C1 segment of cervical spinal cord (tissue), 14 donors: ENCODE data around the gene CACNA1G.

Experiments
- DNase-seq, 14 donors: peaks; one replicate each; lab custom pipeline; 2025; lab: John Stamatoyannopoulos, UW

The CACNA1G gene

DNA sequence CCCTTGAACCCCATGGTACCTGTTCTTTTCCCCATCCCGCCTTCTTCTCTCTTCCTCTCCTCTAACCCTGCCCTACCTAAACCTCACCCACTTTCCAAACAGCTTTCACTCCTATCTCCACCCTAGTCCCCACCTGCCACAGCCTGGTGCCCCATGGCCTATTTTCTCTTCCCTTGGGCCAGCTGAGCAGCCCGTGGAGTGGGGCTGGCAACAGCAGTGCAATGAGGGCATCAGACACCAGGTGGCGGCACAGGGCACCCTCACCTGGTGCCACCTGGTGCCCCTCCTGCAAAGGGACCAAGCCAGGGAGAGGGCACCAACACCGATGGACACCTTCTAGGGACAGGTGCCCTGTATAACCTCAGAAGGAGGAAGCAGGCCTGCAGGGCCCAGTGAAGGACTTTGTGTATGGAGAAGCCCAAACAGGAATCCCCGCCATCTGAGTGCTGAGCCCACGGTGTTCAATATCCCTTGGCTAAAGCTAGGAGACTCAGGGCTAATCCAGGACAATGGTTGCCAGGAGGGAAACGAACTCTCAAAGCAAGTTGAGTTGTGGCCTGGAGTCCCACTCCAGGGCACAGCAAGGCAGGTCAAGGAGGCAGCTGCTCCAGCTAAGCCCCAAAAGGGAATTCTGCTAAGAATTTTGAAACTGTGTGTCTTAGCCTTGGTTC, 70.1 kb downstream of the CACNA1G start:
- DNase-seq = peak in 2 of 14 donors; percentile 9 to 50

DNA sequence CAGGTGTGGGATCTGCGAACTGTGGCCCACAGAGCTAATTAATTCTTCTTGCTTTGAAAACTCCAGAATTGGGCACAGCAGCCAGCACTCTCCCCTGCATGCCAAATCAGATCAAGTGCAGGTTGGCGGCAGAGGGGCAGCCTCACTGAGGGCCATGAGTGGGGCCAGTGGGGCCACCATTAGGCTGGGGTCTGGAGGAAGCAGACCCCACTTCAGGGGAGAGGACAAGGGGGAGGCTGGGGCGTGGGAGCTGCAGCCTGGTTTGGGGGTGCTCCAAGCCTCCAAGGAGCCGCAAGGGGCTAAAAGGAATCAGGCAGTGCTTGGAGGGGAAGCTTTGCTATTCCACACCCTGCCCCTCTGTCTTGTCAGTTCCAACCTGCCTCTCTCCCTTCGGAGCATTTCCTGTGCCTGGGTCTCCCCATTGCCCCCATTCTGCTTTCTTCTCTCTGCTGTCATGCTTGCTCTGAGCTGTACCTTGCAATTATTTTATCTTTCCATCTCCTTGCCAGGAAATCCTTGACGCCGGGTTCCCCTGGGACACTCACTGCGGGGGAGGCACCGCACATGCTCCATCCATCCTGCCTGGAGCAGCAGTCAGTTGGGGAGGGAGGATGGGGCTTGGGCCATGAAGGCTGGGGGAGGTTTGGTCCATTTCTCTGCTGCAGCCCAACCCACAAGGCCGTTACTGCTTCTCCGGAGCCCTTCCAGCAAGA, 70.8 kb downstream of the CACNA1G start:
- no peak for DNase-seq

DNA sequence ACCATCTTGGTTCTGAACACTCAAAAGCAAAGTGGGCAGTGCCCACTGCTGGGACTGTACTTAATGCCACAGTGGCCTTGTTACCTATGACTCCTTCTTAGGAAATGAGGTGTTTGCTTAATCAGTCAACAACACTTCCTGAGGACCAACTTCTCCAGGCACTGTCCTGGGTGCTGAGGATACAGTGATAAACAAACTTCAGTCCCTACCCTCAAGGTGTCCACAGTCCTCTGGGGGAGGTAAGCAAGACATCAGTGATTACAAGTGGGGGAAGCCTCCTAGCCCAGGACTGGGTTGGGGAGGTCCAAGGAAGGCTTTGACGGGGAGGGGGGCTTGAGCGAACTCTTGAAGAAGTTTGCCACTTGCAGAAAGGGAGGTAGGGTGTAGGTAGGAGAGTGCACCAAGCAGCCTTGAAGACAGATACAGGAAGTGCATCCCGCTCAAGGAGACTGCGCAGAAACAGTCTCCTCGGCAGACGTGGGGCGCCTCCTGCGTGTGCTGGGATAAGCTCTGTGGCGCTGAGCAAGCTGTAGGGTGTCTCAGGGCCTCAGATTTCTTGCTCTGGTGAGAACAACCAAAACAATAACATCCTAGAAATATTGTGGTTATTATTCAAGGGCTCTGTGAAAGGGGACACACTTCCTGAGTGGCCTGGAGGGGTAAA, 71.5 kb downstream of the CACNA1G start:
- no peak for DNase-seq

DNA sequence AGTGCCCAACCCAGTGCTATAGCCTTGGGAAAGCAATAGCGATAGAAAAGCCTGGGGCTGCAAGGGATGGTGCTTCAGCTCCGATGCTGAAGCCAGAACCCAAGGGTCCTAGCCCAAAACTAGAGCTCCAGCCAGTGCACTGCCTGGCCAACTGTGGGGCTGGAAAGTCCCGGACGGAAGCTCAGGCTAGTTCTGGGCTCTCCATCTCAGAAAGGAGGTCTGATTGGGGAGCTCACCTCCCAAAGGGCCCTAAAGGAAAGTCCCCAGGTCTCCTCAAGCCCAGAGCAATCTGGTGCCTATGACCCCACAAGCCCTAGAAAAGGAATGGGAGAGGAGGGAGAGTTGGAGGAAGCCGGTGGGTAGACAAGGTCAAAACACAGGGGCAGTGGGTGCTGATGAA, 72.1 kb downstream of the CACNA1G start:
- no peak for DNase-seq

DNA sequence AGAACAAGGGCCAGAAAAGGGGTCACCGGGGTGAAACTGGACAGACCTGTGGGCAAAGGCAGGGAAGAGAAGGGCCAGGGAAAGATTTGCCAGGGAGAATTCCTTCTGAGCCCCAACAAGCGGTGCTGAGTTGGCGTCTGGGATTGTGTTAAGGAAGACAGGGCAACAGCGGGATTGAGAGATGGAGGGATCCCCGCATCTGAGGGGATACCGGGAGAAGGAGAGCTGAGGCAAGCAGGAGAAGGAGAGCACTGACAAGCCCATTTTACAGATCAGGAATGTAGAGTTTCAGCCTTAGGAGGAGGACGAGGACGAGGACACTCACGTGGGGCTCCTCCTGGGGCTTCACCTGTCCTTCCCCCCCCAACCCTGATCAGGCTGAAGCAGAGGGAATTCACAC, 73.2 kb downstream of the CACNA1G start:
- no peak for DNase-seq

DNA sequence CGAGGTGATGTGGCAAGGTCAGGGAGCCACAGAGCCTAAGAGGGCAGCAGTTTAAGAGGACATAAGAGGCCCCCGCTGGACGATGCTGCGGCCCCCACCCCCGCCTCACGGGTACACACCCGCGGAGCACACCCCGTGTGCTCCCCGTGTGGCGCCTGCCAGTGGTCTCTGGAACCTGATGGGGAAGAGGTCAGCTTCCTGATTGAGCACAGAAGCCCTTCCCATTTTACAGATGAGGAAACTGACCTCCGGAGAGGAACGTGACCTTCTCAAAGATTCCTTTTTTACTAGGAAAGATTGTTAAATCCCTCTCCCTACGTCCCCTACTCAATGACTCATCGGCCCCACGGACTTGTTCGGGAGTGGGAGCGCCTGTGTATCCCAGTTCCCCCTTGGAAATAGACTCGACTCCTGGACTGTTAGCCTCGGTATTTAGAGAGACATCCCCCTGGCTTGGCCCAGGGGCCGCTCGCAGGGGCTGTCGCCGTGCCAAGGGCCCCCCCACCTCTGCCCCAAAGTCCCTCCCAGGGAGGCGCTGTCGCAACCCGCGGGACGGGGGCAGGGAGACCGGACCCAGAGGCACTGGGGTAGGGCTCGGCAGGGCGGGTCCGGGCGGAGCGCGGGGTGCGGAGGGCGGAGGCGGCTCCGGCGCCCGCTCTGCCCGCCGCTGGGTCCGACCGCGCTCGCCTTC, 73.9 kb downstream of the CACNA1G start, which contains the start of gene ABCC3:
Gene ABCC3, plus strand, starts transcription at position 658 of the 691 bp plus-strand sequence. CDS start 56 bp downstream, outside the sequence.
- peak in 1 of 14 donors; percentile 65 for DNase-seq

DNA sequence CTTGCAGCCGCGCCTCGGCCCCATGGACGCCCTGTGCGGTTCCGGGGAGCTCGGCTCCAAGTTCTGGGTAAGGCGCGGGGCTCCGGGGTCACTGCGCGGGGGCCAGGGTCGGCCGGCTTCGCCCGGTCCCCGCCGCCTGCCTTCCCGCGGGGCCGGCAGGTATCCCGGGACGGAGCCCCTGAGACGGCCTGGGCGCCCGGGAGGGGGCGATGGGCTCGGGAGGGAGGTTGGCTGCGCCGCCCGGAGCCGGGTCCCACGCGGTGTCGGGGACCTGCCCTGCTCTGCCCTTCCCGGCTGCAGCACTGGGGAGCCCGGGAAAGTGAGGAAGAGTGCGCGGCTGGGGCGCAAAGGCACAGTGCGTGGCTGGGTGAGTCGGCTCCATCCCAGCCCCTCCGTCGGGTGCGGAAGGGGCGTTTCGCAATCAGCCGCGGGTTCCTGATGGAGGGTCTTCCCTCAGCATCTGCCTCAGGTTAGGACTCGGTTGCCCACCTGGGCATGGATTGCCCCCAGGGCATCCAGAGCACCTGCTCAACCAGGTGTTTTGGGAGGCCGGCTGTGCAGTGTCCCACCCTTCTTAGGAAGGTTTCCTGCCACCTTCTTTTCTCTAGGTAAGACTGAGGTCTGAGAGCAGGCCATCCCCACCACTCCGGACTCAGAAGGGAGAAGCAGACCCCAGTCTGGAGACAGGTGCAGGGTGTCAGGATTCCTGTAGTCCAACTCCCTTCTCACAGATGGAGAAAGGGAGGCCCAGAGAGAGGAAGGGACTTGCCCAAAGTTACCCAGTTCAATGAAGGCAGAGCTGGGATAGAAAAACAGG, 74.6 kb downstream of the CACNA1G start:
- DNase-seq = no peak

DNA sequence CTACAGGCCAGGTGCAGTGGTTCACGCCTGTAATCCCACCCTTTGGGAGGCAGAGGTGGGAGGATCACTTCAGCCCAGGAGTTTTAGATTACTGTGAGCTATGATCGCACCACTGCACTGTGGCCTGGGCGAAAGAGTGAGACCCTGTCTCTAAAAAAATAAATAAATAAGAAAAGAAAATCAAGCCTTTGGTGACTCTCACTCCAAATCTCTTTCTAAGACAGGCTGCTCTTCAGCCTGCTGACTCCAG, 75.1 kb downstream of the CACNA1G start:
- DNase-seq = no peak

DNA sequence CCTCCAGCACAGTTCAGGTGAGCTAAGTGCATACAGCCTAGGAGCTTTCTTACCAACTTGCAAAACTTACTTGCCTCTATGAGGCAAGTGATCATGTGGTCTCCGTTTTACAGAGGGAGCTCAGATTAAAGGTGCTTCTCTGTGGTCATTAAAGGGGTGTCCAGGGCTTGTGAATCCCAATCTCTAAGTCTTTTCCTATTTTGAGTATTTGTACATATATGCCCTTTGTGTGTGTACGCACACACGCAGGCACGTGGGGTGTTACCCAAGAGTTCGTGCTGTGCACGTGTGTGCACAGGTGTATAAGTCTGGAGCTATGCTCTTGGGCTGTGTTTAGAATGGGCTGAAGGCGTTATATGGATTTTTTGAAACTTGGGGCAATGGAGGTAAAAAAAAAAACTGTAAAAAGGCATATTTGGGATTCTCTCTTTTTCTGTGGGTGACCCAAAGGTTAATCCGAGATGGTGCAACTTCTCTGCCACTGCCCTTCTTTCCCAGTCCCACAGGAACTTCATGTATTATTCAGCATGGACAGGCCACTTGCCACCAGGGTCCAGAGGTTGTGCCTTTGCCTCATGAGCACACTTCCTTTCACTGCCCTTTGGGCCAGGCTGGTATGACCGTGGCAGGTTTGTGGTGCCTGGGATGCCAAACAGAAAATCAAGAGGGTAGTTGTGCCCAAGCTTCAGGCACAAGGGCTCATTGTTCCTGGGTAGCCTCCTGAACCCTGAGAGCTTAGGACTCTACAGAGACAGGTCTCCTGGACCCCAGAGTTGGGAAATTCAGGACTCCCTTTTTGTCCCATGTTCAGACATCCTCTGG, 75.7 kb downstream of the CACNA1G start:
- no peak for DNase-seq

DNA sequence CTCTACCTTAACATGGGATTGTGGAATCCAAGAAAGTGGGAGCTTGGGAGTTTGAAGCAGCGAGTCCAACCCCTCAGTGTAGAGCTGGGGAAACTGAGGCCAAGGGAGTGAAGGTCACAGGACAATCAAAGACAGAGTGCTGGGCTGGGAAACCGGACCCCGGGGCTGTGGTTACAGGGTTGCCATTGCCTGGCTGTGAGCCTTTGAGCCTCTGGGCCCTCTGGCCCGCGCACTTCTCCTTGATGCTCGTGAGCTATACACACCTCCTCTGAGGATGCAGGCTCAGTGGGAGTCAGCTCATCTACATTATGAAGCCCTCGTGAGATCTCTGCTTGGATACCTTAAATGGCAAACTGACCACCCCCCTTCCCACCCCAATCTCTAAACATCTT, 76.3 kb downstream of the CACNA1G start:
- DNase-seq = no peak

DNA sequence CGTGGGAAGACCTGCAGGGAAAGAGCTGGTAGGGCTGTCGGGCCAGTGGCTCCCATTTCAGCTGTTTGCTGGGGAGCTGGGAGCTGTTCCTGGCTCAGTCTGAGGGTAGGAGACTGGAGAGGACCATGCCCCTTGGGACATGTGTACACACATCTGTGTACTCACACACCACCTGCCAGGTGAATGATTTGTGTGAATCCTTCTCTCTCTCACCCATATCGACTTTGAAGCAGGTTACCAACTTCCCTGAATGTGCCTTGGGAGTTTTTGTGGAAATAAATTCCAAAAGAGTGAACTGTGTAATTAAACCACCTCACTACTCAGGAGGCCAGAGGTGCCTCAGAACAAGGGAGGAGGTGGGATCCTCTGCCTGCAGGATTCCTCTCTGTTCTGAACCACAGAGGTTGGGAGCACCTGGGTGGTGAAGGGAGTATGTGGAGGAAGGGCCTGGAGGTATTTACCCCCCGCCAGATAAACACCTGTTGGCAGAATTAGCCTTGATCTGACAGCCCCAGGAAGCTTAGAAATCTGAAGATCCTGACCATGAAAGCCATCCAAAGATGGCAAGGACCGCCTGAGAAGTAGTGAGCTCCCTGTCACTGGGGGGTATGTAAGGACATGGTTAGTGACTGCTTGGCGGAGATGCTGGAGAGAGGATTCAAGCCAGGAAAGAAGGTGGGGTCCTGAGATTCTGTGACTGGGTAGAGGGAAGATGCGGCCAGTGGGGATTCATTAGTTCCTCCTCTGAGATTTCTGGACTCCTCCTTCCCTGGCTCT, 77.5 kb downstream of the CACNA1G start:
- no peak for DNase-seq

DNA sequence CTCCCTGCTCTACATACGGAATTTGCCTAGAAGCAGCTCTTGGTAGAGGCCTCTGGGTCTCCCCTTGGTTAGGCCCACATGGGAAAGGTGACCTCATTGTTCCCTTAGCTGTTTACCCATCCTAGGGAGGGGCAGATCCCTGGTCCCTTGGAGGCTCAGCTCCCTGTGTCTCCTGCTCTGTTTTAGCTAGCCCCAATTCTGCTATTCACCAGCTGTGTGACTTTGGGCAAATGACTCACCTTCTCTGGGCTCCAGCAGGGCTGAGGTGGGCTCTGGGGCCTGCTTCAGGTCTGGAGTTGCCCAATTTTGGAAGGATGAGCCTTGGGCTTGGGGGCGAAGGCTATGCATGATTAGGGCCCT, 78.1 kb downstream of the CACNA1G start:
- no peak for DNase-seq

DNA sequence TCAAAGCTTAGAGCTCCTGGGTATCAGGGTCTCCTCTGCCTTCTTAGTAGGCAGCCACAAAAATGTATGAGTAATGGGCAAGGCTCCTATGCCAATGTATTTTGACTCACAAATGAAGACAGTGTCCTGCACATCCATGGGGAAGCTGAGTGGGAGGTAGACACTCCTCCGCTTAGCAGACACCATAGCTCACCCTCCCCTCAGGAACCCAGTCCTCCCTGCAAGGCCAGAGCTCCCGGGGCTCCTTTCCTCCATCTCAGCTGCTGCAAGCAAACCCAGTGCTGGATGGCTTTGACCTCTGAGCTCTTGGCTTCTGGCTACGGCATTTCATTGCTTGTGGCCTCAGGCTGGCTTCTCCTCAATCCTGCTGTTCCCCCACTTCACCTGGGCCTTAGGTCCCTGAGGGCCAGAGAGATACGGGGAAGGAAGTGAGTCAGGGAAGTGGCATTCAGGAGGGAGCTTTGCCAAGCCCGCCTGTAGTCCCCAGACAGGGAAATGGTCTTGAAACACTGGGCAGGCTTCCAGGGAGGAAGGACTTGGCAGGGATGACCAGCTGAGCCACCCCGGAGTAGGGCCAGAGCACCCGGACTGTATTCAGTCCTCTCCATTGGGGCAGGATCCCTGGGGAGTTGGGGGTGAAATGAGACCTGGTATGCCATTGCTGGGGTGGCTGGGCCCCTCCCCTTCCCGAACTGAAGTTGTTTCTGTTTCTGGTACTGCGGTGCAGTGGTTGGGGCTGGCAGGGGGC, 78.6 kb downstream of the CACNA1G start:
- DNase-seq = peak in 10 of 14 donors; percentile 22 to 77 (median 56)

DNA sequence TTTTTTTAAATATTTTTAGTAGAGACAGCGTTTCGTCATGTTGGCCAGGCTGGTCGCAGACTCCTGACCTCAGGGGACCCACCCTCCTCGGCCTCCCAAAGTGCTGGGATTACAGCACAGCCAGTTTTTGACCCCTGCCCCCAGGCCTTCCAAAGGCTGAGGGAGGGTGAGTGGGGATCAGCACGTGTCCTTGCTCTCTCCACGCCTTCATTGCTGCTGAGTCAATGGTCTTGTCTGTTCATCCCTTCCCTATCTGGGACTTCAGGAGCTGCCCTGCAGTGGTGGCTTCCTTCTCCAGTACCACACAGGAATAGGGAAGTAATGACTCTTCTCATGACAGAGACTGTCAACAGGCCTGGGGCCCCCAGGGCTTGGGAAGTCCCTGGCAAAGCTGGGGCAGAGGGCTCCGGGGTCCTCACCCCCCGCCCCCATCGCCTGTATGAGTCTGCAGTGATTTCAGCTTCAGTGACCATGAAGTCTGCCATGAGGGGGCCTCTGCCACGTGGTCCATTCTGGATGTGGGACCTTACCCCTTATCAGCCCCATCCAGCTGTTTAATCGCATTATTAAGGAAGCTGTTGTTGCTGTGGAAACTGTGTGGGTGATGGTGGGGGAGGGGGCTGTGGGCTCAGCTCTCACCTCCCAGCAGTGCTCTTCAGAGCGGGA, 80.3 kb downstream of the CACNA1G start:
- DNase-seq = peak in 3 of 14 donors; percentile 16 to 42 (median 38)

DNA sequence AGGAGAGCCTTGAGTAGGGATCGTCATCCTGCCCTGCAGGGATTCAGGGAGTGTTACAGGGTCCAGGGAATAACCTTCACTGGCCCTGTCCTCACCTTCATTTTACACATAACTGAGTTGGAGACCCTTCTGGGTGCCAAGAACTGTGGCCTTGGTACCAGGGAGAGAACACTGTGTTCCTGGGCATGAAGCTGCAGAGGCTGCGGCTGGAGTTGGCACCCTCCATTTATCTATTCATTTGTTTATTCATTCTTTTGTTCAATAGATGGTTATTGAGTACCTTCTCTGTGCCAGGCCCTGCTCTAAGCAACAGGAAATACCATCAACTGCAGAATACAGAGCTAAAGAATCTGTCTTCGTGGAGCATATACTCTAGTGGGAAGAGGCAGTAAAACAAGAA, 80.8 kb downstream of the CACNA1G start:
- peak in 1 of 14 donors; percentile 28 for DNase-seq

DNA sequence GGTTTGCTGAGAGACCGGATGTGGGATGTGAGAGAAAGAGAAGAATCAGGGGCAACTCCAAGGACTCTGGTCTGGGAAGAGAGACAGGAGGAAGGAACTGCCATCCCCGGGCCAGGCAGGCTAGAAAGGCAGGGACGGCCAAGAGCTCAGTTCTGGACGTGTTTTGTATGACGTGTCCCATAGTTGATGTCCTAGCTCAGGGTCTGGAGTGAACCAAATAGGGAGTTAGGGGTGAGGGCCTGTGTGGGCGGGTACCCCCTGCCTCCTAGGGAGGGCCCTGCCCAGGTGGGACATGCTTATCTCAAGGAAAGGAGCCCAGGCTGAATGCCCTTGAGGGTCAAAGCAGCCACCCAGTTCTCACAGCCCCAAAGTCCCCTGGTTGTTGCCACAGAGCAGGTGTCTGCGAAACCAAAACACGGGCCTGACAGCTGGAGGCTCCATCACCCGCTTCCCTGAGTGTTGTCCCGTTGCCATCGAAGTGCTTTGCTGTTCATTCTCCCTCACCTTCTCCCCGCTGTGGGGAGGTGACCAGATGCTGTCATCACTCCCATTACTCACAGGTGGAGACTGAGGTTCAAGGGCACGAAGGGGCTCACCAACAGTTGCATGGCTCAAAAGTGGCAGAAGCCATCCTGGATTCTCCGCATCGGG, 81.7 kb downstream of the CACNA1G start:
- no peak for DNase-seq

DNA sequence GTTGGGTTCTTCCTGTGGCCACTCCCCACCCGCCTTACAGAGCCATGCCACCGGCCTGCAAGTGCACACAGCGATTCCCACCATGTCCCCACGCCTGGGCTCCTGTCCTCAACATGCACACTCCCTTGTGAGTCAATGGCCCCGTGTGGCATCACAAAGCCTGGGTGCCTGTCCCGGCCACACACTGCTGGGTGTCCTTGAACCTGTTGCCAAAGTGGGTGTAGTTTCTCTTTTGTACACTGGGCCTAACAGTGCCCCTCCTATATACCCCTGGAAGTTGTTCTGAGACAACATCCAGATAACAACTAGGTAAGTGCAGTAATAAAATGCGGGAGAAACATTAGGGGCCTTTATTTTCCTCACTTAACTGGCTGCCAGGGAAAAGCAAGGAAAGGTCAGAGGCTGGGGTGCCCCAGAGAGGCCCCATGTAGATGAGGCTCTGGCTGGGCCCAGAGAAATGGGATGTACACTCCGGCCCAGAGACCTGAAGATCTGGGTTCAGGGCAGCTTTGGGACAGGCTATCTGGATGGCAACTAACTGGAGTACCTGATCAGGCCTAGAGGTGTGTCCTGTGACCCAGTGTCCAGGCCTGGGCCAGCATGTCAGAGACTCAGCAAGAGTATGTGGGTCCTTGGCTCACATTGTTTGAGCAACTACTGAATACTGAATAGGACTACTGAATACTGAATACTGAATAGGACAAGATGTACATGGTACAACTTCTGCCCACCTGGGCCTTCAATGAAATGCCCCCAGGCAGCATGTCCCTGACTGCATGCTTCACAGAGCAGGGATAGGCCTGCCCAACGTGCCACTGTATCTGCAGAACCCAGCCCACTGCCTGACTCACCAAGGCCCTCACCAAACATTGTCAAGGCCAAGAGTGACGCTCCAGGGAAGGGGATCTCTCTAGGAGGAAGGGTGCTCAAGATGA, 82.5 kb downstream of the CACNA1G start:
- no peak for DNase-seq
